Endothelial cell of hepatic sinusoid (primary cell): ENCODE data around the gene ZBTB42.

Experiments used
- in situ Hi-C: cut with HindIII; loops from 2 replicates; pipeline ENCODE4 v1.10.0; 2017; ENCODE audit warnings: low sequenced_read_pairs

Gene ZBTB42

DNA sequence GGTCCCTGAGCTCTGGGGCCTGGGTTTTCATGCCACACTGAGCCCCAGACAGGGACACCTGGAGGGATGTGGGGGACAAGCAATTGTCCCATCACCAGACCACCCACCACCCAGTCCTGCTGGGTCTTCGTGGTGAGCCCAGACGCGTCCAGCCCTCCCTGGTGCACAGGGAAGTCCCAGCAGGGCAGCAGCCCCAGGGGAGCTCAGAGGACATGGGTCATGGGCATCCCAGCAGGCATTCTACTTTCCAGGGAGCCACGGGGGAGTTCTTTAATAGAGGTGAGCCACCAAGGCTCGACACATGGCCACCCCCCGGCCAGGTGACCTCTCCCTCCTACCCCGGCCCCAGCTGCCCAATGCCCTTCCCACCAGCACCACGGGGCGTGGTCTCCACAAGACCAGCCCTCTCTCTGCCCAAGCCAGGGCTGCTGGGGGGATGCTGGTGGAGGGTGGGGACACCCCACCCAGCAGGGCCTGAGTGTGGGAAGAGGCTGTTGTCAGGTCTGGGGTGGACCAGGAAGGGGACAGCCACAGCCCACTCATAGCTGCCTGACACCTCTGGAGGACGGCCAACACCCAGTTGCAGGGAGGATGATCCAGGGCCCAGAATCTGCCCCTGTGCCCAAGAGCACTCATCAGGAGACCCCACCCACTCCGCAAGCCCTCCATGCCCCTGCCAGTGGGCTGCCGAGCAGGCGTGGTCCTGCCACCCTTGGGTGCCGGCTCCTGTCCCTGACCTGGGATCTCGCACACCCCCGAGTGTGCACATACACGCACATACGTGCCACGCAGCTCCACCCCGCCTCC, 19.4 kb upstream of the ZBTB42 start:
- in situ Hi-C loops, result no loop called here

DNA sequence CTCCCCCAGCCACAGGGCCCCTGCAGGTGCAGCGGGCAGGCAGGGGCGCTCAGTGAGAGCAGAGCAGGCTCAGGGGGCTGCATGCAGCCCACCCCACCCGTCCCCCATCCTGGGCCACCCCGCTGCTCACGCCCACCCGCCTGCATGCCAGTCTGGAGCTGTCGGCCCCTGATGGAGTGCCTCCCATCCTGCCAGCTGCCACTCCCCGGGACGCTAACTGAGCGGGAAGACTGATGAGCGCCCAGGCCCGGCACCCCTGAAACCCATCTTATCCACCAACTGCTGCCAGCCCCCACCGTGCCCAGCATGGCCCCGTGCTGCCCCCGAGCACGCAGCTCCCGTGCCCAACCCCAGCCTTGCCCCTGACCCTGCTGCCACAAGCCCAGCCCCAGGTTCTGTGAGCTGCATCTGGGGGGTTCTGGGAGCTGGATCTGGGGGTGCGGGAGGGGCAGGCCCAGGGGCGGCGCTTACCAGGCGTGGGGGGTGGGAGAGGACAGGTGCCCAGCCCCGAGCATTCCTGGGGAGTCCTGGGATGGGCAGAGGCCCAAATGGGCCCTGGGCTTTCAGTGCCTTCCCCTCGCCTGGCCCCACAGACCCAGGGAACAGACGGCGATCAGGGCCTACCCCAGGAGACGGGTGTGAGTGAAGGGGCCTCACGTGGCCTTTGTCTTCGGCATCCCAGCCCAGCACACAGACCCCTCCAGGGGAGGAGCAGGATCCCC, 18.7 kb upstream of the ZBTB42 start:
- in situ Hi-C loops, result no loop called here

DNA sequence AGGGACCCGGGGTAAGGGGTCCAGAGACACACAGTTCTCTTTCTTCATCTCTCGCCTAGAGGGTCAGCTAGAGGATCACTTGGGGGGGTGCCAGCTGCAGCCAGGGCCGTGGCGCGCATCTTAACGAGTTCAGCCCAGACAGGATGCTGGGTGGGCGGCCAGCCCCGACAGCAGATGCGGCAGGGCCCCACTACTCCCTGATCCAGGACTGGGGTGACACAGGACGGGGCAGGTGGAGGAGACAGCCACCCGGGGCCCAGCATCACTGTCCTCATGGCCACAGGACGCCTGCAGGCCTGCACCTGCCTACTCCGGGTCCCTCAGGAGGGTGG, 18.1 kb upstream of the ZBTB42 start:
- in situ Hi-C loops, result no loop called here

DNA sequence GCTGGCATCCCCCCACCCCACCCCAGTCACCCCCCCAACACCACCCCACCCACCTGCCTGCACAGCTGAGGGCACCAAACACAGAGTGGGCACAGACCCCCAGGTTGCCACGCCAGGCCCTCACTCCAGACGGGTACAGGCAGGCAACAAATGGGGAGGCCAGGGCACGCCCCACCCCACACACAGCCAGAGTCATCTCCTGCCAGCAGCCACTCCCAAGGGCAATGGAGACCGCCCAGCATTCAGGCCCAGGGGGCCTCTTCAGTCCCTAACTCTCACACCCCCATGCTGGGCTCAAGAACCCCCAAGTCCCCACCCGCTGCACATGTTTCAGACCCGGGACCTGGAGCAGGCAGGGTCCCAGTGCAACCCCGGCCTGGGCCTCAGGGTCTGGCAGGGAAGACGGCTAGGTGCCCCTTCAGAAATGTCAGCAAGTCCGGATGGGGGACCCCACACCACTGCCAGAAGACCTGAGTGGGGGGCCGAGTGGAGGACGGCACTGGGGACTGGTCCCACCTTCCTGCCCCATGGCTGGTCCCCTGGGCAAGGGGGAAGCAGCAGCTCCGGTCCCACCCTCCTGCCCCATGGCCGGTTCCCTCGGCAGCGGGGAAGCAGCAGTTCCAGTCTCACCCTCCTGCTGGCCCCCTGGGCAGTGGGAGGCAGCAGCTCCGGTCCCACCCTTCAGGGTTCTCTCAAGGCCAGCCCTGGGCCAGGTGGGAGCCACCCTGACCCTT, 17.2 kb upstream of the ZBTB42 start:
- in situ Hi-C loops, result no loop called here

DNA sequence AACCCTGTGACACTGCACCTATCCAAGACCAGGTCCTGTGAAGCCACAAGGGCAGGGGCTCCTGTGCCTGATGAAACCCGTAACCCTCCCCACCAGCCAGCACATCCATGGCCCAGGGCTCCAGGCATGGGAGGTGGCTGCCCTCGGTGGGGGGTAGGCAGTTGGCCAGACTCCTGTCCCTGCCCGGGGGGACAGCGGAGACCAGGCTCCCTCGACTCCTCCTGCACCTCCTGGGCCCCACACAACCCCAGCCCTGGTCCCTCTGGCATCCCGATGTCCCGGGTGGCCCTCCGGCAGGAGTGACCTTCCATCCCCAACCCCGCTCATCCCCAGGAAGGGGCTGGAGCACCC, 16.7 kb upstream of the ZBTB42 start:
- in situ Hi-C loops, result no loop called here

DNA sequence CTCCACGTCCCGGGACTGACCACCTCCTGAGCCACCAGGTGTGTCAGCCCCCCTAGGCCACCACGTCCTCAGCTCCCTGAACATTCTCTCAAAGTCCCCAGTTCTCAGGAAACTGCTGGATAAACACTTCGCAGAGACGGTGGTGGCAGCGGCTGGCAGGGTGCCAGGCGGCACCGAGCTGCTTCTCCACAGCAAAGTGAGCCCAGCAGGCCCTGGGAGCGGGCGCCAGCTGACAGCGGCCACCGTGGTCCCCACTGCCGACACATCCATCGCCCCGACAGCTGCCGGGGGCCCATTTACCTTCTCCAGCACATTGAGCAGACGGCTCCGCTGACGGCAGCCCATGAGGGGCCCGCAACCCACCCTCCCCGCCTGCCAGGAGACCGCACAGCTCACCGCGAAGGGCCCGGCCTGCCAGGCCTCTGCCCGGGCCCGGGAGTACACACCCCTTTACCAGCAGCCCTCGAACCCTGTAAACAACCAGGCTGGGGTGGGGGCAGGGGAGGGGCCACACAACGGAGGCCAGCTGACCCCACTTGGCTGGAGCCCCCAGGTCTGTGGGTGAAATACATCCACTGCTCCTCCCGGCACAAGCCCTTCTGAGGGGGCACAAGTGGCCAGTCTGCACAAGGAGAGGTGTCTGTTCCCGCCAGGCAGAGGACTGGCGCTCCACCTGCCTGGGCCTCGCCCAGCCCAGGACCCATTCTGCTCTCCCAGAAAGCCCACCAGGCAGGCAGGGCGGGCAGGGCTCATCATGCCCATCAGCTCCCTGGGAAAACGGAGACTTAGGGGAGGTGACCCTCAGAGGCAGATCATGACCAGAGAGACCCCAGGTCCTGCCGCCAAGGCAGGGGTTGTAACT, 15.8 kb upstream of the ZBTB42 start:
- in situ Hi-C loops, result no loop called here

DNA sequence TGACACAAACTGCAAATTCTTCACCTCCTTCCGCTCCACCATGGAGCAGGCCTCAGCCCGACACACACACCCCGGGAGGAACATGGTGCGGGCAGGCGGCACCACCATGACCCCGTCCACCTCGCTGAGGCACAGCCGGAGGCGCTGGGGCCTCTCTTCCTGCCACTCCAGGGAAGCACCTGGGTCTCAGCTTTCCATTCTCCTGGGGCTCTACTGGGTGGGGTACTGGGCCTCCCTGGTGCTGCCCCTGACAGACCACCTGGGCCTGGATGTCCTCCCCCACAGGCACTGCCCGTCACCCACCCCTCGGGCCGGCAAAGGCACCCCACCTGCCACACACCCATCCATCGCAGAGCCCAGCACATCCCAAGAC, 15.2 kb upstream of the ZBTB42 start:
- in situ Hi-C loops, result no loop called here

DNA sequence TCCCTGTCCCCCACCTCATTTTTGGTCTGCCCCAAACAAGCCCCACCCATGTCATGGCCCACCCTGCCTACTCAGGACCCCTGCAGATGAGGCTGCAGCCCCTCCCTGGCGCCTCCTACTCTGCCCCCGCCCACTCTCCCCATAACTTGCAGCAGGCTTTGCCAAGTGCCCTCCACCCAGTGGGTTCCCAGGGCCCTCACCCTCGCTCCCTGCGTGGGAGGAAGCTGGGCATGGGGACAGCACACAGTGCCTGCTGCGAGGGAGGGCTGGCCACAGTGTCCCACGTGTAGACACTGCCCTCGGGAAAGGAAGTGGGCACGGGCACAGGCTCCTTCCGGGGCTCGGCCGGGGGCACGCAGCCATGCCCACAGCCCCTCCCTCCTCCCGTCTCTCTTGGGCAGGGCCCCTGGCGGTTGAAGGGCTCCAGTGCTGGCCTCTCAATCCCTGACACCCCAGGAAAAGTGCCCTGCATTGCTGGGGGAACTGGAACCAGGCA, 14.8 kb upstream of the ZBTB42 start:
- in situ Hi-C loops, result no loop called here

DNA sequence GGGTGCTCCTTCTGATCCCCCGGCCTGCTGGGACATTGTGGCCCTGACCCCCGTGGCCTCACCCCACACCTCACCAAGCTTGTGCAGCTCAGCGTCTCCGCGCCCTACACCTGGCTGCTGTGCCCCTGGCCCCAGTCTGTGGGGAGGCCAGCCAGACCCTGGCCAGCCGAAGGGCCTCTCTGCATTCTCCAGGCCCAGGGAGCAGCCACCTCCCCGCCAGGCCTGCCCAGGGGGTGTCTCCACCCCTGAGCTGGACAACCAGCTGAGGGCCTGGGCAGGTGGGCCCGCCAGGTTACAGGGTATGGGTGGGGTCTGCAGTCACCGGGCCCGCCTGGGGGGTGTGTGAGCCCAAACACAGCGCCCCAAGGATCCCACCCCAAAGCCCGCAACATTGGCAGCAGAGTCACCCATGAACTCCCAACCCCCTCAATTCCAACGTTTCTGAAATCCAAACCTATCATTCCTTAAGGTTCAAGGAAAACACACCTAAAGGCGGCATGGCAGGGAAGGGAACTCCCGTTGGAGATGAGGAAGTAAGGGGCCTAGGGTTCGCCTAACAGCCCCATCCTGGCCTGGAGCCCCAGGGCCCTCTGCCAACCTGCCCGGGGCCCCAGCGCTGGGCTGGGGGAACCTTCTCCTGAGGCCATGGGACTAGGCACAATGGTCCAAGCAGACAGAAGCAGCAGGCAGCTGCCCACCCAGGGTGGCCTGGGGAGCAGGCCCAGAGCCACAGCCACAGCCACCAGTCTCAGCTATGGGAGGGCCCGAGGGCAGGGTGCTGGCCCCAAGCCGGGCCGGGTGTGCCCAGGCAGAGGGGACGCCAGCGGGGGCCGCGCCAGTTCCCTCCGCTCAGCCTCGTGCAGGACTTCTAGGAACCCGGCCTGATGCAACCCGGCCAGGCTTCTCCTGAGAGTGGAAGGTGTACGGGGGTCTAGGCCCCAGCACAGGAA, 13.9 kb upstream of the ZBTB42 start:
- in situ Hi-C loops, result no loop called here

DNA sequence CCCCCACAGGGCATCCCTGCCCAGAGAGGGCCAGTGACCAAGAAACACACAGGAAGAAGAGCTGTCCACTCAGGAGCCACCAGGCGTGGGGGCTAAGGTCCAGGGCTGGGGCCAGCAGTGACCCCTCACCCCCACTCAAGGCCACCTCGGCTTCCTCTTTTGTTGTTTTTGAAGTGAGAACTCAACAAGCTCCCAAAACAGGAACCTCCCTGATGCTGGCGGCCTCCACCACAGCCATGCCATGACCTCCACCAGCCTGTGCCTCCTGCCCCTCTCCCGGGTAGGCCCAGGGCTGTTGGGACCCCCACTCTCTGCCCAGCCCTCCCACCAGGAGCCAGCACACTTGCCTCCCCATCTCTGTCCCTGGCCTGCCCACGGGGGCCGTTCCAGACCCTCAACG, 13.2 kb upstream of the ZBTB42 start:
- in situ Hi-C loops, result no loop called here

DNA sequence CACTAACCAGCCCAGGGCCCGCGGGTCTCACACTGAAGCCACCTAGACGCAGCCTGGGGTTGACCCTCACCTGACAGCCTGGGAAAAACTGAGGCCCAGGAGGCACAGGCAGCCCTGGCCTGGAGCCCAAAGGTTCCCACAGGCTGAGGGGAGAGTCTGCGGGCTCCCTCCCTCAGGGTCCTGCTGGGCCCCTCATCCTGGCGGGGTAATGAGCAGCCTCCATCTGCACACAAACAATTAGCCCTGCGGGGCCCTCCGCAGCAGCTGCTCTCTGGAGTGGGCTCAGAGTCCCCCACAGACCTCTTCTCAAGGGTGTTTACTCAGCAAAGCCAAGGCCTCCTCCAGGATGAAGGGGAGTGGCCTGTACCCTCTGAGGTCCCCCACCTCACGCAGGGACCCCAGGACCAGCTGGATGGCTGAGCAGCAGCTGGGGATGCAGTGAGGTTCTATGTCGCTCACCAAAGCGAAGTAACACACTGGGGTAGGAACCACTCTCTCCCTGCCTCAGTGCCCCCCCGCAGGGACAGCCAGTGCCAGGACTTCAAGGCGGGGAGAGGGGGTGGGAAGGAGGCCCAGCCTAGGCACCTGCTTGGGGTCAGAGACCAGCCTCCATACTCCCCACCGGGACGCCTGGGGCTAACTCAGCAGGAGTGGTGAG, 12.6 kb upstream of the ZBTB42 start:
- in situ Hi-C loops, result no loop called here

DNA sequence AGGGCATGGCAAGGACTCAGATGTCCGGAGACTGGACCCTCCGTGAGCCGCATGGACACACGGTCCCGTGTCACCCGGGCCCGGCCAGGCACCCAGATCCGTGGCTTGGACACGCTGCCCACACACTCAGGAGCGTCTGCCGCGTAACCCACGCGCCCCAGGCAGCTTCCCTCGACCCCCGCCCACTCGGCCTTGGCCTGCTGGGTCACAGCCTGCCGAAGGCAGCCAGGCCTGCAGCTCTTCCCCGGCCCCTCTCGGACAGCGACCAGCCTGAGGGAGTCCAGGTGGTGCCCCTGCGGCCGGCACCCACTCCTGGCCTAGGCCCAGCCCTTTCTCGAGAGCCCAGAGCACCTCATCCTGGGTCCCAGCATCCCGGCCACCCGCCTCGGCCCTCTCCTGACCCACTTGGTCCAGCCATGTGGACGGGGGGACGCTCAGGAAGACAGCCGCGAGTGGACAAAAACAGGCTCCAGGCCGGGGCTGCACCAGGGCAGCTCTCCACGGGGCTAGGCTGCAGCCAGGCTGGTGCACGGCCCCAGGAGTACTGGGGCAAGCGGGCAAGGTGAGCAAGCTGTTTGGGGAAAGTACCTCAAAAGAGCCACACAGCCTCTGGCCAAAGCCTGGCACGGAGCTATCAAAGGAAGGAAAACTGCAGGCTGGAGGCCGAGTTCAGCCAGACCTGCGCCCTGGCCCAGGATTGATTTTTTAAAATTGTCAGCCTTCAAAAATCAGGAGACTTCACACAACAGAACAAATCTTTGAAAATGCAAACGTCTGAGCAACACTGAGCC, 11.8 kb upstream of the ZBTB42 start:
- in situ Hi-C loops, result no loop called here

DNA sequence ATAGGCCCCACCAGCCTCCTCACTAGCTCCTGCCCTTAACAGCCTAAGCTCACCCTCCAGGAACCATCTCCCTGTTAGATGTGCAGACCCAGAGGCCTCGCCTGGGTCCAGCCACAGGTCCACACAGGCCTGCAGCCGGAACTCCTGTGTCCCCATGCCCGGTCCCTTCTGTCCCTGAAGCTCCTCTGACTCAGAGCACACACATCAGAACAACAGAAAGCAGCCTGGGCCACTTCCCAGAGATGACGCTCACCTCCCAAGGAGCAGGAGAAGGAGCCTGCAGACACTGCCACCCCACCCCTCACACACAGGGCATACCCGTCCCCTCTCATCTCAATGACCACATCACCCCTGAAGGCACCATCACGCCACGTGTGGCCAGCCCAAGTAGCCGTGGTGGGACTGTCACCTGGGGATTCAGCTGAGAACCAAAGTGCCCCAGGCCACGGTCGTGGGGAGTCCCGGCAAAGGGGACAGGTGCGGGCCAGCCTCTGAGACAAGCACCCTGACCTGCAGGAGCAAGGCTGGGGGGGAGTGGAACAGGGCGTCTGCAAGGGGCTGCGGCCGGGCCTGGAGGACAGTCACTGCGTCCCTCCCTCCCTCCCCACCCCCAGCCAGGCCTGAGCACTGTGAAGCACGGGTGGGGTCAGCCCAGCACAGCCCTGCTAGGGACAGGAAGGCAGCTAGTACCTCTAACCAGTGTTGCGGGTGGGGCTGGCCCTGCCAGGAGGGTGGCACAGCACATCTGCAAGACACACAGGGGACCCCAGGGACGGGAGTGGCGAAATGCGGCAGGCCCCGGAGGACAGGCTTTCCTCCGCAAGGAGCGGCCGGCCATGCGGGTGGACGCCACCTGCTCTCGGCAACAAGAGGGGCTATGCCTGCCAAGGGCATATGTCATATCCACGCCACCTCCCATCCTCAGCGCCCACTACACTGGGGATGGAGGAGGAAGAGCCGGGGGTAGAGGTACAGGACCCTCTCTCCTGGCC, 10.9 kb upstream of the ZBTB42 start:
- in situ Hi-C loops, result no loop called here

DNA sequence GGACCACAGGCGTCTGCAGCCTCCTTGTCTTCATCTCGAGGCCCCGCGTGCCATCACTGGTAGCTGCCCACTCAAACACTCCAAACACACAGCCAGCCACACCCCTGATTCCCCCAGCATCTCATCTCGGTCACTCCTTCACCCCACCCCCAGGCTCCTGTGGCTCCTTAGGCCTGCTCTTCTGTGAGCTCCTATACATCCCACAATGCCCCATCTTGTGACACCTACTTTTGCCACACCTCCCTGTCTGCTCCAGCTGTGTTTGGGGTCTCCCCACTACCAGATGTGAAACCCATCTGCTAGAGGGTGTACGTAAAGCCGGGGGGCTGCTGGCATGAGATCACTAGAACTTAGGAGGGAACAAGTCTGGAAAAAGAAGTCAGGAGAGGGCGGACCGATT, 9.5 kb upstream of the ZBTB42 start:
- in situ Hi-C loops, result no loop called here

DNA sequence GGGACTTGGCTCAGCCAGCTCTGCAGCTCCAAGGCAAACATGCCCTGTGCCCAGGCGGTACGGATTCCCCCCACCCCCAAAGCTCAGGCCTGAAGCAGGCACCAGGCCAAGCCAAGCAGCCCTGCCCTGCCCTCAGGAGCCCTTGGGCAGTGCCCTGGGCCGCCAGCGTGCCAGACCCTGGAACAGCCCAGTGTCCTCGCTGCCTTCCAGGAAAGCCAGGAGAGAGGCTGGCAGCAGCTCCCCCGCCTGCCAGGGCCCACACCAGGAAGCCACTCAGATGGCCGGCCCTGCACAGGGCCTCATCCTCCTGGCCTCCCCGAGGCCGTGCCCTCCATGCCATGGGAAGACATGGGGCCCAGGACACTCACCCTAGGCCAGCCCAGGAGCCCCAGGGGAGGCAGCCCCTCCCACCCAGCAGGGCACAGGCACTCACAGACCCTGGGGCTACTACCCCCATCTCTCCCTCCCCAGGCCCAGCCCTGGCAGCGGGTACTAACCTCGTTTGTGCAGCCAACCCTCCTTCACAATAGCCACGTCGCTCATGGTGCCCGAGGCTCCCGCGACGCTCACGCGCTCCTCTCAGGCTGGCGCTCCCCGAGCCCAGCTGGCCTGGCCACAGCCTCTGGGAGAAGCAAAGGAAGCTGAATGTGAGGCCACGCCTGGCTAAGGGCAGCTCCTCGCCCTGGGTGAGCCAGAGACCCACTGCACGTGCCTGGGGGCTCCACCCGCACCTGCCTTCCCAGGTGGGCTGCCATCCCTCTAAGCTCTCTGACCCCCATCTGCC, 8.6 kb upstream of the ZBTB42 start:
- in situ Hi-C loops, result no loop called here

DNA sequence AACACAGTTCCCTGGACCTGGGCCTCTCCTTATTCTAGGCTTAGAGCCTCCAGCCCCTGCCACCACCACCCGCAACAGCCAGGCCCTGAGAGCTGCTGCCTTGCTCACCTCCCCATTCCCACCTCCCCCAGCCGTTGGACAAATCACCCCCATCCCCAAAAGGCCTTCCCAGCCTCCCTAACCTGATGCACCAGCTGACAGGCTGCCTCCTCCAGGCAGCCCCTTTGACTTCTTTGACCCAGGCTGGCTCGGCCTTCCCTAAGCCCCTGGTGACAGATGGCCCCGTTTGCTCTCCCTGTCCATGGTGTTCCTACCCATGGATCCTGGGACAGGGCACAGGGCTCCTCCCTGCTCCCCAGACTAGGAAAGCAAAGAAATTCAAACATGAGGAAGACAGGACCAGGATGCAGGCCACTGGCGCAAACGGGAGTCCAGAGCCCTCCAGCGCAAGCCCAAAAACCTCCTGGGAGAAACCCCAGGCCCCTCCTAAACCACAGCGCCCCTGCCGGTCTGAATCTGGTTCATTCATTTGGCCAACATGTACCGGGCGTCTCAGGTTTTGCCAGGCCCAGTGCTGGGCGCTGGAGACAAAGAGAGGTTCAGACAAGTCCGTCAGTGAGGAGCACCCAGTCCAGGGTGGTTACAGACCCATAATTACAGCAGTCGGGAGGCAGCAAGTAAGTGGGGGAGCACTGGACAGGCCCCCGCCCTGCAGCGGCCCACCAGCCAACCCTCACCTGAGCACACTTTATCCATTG, 7.8 kb upstream of the ZBTB42 start:
- in situ Hi-C loops, result no loop called here
